Measurements from ENCODE around the gene ITFG2. TPM values are rescaled to one million over a fixed set of nuclear protein-coding genes. Genes with fewer than 3 reads are reported as not detected.
A peak's percentile ranks its signal among the peaks of the same experiment; 100 is the strongest.

Gene ITFG2
- total and polyA plus RNA-seq, 9 of the 15 experiments (the other 6 are each of a cell fraction or from before 2014, with no cell fraction given): 15.0 to 22.8 (median 19.4) TPM

GRCh38 chr12:2792671-2793500 is 19.6 kb upstream of the ITFG2 start (continued):
- TF ChIP-seq MGA (IDR thresholded peaks at IDR 0.05): 0 out of 2 replicates have a peak, but pooled peaks have one; percentile 70
- no peak for TF ChIP-seq MXI1 (IDR thresholded peaks at IDR 0.05; ENCODE audit: low read depth, low read length)
- no peak for TF ChIP-seq PHF8 (IDR thresholded peaks at IDR 0.05; ENCODE audit: borderline replicate concordance, low read length)

Data from K562 (cell line).